ENCODE measurements around the gene ZSWIM7.

The ZSWIM7 gene

GRCh38 chr17:15928286-15928785 lies 71.2 kb downstream of the ZSWIM7 start:
- DNase-seq = no peak
